Activated CD4-positive, alpha-beta memory T cell treated with anti-CD3 and anti-CD28 coated beads, Interleukin-2, amount 10 ng/mL, durations not matched to agents 7 days and 5 days (primary cell): ENCODE measurements around the gene RCSD1. TPM values are rescaled to one million over a fixed set of nuclear protein-coding genes. Genes with fewer than 3 reads are reported as not detected.
"Not testable (repeated sequence)": the region's sequence is repeated elsewhere in the genome, so short reads cannot be mapped to it uniquely, and the experiment has no call there.

ENCODE experiments used
- CTCF ChIA-PET: fragments of 350-600 bp; sonication (Branson Sonifier 250); formaldehyde crosslinking; loops from one replicate; lab custom pipeline; 2021; ENCODE audit warnings: antibody characterized with exemption, inconsistent platforms; lab: Charles Lee
- POLR2A ChIA-PET: fragments of 350-600 bp; sonication (Branson Sonifier 250); formaldehyde crosslinking; loops from one replicate; lab custom pipeline; 2021; ENCODE audit warnings: antibody characterized with exemption; lab: Charles Lee
- DNase-seq: peaks from one replicate; pipeline ENCODE4 v3.0.0-alpha.2; 2020
- H3K27ac Mint-ChIP-seq: one replicate; pipeline ENCODE4 v1.8.0; 2021; ENCODE audit warnings: mild to moderate bottlenecking, mixed read lengths
- H3K27me3 Mint-ChIP-seq: one replicate; pipeline ENCODE4 v1.8.0; 2021; ENCODE audit warnings: mixed read lengths
- H3K36me3 Mint-ChIP-seq: one replicate; pipeline ENCODE4 v1.8.0; 2021; ENCODE audit warnings: low read depth, mixed read lengths
- H3K4me1 Mint-ChIP-seq: one replicate; pipeline ENCODE4 v1.8.0; 2021; ENCODE audit warnings: mixed read lengths
- H3K4me3 Mint-ChIP-seq: one replicate; pipeline ENCODE4 v1.8.0; 2021; ENCODE audit warnings: mild to moderate bottlenecking, mixed read lengths
- H3K9me3 Mint-ChIP-seq: one replicate; pipeline ENCODE4 v1.8.0; 2021; ENCODE audit warnings: mixed read lengths
- total RNA-seq, 2 experiments: library from RNA; stranded (reverse); gene quantifications; one replicate each; pipeline ENCODE4 v1.2.3, GENCODE V29; 2021

Gene RCSD1
- total RNA-seq, 2 experiments from 2014 or later = 155 to 158 TPM

DNA sequence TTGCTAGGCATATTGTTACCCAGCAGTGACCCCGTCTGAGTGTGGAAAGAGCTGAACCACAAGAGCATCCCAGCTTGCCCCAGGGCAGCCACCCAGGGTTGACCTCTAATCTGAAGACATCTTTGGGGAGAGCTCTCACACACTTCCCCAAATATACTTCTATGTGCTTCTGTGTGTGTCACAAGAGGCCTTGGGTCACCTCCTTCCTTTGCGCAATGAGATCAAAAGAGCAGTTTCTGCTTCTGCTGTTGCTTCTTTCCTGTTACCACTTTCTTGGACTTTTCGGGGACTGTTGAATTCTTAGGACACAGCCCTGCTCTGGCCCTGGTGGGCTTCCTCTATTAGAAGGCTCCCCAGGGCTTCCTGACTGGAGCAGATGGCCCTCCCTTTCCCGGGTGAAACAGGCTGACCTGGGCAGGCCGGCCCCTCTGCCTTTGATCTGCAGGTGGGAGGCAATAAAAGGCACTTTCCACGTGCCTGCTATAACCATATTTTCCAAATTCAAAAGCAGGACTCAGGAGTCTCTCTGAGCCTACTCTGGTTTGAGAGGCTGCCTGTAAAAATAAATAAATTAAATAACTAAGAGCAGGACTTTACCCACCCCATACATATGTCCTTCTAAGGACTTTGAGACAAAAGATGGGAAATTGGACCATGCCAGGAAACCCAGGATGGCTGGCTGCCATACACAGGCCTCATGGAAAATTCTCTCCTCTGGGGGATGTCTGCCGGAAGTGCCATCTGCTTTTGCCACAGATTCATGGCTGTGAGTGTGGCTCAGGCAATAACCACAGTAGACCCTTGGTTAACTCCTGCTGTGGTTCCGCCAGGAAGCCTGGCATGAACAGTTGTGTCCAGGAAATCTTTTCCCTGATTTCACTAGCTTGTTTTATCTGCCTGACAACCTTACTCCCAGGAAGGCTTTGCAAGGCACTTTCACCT lies 28.3 kb upstream of the RCSD1 start:
- no peaks in the 10 kb centered on the region for H3K27me3 Mint-ChIP-seq
- no peak overlapping the region for H3K4me3 Mint-ChIP-seq
- ChIA-PET POLR2A (interaction anchor here (0.6 to 6.9 kb wide), 7 partner anchors 15 to 334 kb away, joined by 3 to 189 read pairs (median 18); partner anchors contain the start of genes DCAF6 and RCSD1), CTCF (interaction anchor here (0.9 to 7.3 kb wide), 16 partner anchors 14 to 203 kb away, joined by 3 to 166 read pairs (median 13); partner anchors contain the start of gene CREG1)
- peak; percentile 28 for DNase-seq
- H3K9me3 Mint-ChIP-seq = peaks cover 4% of the 10 kb centered on the region
- H3K4me1 Mint-ChIP-seq = peaks cover 42% of the 10 kb centered on the region
- peak overlapping the region; percentile 36 for H3K27ac Mint-ChIP-seq
- H3K36me3 Mint-ChIP-seq = peaks cover 5% of the 10 kb centered on the region

DNA sequence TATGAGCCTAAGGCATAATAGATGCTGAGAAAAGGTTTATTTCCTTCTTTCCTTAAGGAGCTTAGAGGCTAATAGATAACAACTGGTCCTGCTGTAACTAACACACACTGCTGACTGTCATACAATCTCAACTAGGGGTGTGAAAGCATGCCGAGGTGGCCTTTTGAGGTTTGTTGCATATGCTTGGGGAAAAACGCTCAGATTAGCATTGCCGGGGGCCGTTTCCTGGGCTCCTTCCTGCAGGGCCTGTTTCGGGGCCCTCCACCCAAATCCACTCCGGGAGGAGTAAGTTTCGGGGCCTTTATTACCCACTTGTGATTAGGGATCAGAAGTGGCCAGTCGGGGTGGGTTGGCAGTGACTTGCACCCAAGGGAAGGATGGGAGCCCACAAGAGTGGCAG lies 27.2 kb upstream of the RCSD1 start:
- DNase-seq = peak; percentile 26
- ChIA-PET POLR2A (interaction anchor here (1.0 to 6.9 kb wide), 3 partner anchors 30 to 119 kb away, joined by 3 to 189 read pairs (median 28); partner anchors contain the start of genes MPZL1 and RCSD1), CTCF (interaction anchor here (1.0 to 7.3 kb wide), 6 partner anchors 25 to 91 kb away, joined by 3 to 166 read pairs (median 31); no protein-coding TSS in a partner anchor)
- Mint-ChIP-seq H3K4me1 (peaks cover 42% of the 10 kb centered on the region), H3K27ac (peak overlapping the region; percentile 27), H3K4me3 (no peak overlapping the region), H3K27me3 (no peaks in the 10 kb centered on the region), H3K9me3 (peaks cover 13% of the 10 kb centered on the region), H3K36me3 (peaks cover 13% of the 10 kb centered on the region)

DNA sequence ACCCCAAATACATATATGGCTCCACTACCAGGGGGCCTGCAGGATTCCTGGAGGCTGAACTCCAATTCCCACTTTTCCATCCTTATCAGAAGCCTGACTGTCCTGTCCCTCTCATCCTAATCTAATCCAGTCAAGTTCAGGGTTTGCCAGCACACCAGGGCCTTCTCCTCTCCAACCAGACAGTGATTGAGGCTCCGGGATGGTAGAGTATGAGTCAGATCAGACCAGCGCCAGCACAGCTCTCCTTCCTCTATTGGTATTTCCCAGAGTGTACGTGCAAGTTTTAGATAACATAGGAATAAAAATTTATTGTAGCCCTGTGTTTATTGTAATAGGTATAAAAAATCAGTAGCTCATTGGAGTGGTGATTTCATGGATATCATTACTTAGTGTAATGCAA lies 24.5 kb upstream of the RCSD1 start:
- Mint-ChIP-seq H3K27ac (no peak overlapping the region), H3K27me3 (peaks cover 8% of the 10 kb centered on the region), H3K4me3 (no peak overlapping the region), H3K36me3 (peaks cover 26% of the 10 kb centered on the region), H3K4me1 (peaks cover 30% of the 10 kb centered on the region), H3K9me3 (peaks cover 21% of the 10 kb centered on the region)
- POLR2A ChIA-PET = interaction anchor here (6.9 kb wide), 1 partner anchor 27 kb away, joined by 189 read pairs; the partner anchor contains the start of gene RCSD1
- DNase-seq = no peak
- CTCF ChIA-PET = interaction anchor here (1.1 to 7.3 kb wide), 2 partner anchors 31 to 81 kb away, joined by 7 to 166 read pairs; no protein-coding TSS in a partner anchor

DNA sequence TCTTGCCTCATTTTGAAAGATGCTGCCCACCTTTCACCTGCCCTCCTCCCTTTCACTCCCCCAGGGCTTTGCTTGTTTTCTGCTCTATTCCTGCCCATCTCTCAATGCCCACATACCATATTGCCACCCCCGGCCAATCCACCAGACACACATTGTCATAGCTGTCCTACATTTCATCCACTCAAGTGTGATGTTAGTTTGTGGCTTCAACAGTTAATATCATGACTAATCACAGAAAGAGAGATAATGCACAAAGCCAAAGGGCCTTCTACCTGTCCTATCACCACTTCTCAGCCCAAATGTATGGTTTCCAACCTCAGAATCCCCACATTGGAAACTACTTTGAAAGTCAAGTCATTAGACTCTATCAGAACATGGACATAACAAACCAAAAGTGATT lies 18.0 kb upstream of the RCSD1 start:
- CTCF ChIA-PET = no interaction called here
- no peak for DNase-seq
- Mint-ChIP-seq H3K4me3 (no peak overlapping the region), H3K9me3 (peaks cover 29% of the 10 kb centered on the region), H3K27me3 (peaks cover 10% of the 10 kb centered on the region), H3K4me1 (peaks cover 19% of the 10 kb centered on the region), H3K27ac (no peak overlapping the region), H3K36me3 (peaks cover 44% of the 10 kb centered on the region)
- POLR2A ChIA-PET = interaction anchor here (1.2 kb wide), 1 partner anchor 17 kb away, joined by 3 read pairs; no protein-coding TSS in a partner anchor

DNA sequence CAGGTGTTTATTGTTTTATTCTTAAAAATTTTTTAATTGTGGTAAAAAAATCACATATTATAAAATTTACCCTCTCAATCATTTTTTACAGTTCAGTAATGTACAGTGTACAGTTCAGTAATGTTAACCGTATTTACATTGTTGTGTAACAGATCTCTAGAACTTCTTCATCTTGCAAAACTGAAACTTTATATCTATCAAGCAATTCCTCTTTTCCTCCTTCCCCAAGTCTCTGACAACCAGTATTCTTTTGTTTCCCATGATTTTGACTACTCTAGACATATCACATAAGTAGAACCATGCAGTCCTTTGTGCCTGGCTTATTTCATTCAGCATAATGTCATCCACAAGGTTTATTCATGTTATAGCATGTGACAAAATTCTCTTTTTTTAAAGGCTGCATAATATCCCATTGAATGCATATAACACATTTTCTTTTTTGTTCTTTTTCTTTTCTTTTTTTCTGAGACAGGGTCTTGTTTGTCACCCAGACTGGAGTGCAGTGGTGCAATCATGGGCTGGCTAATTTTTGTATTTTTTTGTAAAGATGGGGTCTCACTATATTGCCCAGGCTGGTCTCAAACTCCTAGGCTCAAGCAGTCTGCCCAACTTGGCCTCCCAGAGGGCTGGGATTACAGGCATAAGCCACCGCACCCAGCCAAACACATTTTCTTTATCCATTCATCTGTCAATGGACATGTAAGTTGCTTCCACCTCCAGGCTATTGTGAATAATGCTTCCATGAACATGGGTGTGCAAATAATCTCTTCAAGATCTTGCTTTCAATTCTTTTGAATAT lies 17.2 kb upstream of the RCSD1 start:
- Mint-ChIP-seq H3K4me1 (peaks cover 27% of the 10 kb centered on the region), H3K27me3 (peaks cover 10% of the 10 kb centered on the region), H3K4me3 (no peak overlapping the region), H3K27ac (no peak overlapping the region), H3K9me3 (peaks cover 23% of the 10 kb centered on the region), H3K36me3 (peaks cover 39% of the 10 kb centered on the region)
- POLR2A ChIA-PET = interaction anchor here (1.2 kb wide), 1 partner anchor 16 kb away, joined by 3 read pairs; no protein-coding TSS in a partner anchor
- DNase-seq = no peak
- CTCF ChIA-PET = no interaction called here

DNA sequence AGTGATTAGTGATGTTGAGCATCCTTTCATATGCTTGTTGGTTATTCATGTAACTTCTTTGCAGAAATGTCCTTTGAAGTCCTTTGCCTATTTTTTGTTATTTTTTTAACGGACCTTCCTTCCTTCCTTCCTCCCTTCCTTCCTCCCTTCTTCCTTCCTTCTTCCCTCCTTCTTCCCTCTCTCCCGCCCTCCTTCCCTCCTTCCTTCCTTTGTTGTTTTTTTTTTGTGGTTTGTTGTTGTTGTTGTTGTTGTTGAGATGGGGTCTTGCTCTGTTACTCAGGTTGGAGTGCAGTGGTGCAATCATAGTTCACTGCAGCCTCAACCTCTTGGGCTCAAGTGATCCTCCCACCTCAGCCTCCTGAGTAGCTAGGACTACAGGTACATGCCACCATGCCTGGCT lies 16.0 kb upstream of the RCSD1 start:
- H3K4me3 Mint-ChIP-seq, DNase-seq, H3K27ac Mint-ChIP-seq: not testable (repeated sequence)
- CTCF ChIA-PET = interaction anchor here (0.6 to 4.0 kb wide), 2 partner anchors 13 to 406 kb away, joined by 3 to 31 read pairs; no protein-coding TSS in a partner anchor
- peaks cover 39% of the 10 kb centered on the region for H3K4me1 Mint-ChIP-seq
- peaks cover 33% of the 10 kb centered on the region for H3K36me3 Mint-ChIP-seq
- peaks cover 22% of the 10 kb centered on the region for H3K9me3 Mint-ChIP-seq
- POLR2A ChIA-PET = interaction anchor here (1.4 kb wide), 1 partner anchor 36 kb away, joined by 4 read pairs; no protein-coding TSS in a partner anchor
- H3K27me3 Mint-ChIP-seq = peaks cover 10% of the 10 kb centered on the region

DNA sequence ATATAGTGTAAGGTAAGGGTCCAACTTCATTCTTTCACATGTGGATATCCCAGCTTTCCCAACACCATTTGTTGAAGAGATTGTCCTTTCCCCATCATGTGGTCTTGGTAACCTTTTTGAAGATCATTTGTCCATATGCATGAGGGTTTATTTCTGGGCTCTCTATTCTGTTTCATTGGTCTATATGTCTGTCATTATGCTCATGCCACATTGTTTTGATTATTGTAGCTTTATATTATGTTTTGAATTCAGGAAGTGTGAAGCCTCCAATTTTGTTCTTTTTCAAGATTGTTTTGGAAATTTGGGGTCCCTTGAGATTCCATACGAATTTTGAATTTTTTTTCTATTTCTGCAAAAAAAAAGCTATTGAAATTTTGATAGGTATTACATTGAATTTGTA lies 15.2 kb upstream of the RCSD1 start:
- peaks cover 26% of the 10 kb centered on the region for H3K36me3 Mint-ChIP-seq
- peaks cover 45% of the 10 kb centered on the region for H3K4me1 Mint-ChIP-seq
- POLR2A ChIA-PET = interaction anchor here (1.4 to 7.2 kb wide), 3 partner anchors 15 to 102 kb away, joined by 3 to 166 read pairs (median 4); partner anchors contain the start of gene RCSD1
- H3K9me3 Mint-ChIP-seq = peaks cover 16% of the 10 kb centered on the region
- DNase-seq = no peak
- H3K4me3 Mint-ChIP-seq = no peak overlapping the region
- CTCF ChIA-PET = interaction anchor here (4.0 kb wide), 1 partner anchor 14 kb away, joined by 31 read pairs; no protein-coding TSS in a partner anchor
- H3K27ac Mint-ChIP-seq = no peak overlapping the region
- peaks cover 3% of the 10 kb centered on the region for H3K27me3 Mint-ChIP-seq

DNA sequence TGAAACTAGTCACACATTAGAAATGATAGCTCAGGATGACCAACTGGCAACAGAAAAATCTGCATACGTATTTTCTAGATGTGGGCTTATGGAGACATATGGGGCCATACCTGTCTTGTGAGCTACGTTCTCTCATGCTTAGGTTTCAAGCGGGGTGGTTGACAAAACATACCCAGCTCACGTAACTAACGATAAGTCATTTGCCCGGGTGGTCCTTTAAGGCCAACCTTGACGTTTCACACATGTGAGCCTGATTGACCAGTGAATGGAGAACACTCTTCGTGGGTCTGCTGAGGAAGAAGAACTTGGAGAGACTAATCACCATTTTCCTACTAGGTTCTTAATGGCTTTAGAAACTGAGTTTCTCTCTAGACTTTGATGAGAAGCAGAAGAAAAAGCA lies 13.5 kb upstream of the RCSD1 start:
- CTCF ChIA-PET = interaction anchor here (1.1 to 4.0 kb wide), 6 partner anchors 11 to 71 kb away, joined by 3 to 31 read pairs (median 8); no protein-coding TSS in a partner anchor
- Mint-ChIP-seq H3K9me3 (peaks cover 15% of the 10 kb centered on the region), H3K4me1 (peaks cover 58% of the 10 kb centered on the region)

DNA sequence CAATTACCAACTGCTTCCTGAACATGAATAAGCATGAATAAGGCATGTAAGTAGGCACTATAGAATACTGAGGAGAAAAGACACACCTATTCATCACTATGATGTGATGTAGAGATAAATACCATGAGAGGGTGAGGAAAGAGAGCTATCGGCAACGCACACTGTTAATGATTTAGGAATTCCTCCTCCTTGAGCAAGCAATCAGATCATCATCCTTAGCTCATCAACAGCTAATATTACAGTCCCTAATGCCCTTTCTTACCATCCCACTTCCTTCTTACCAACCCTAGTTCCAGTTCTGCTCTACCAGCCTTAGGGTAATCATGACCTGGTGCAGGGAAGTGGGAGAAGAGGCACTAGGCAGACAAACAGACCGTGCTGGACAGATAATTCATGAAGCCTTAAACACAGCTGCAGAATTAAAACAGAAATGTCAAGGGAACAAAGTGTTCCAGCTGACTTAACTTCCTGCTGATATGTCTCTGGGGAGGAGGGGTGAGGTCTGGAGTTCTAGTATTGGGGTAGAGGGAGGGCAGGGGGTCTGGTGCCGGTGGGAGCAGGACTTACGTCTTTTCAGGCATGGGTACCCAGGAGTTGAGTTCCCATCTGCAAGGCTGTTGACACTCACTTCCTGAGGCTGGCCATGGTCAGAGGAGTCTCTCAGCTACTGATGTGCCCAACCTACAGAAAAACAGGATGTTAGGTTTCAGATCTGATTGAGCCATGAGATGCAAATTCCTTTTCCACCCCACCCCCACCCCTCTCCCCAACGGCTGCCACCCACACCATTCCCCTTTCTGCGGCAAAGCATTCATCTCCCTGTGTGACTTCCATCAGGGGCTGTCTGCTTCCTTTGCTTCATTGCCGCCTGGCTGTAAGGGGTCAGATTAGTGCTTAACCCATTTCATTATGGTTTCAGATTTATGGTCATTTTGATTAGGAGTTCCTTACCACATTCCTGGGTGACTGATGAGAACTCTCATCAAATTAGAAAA lies 12.6 kb upstream of the RCSD1 start:
- CTCF ChIA-PET = interaction anchor here (0.8 to 4.0 kb wide), 8 partner anchors 10 to 397 kb away, joined by 3 to 31 read pairs (median 6); partner anchors contain the start of genes MPZL1 and POU2F1
- peak; percentile 48 for DNase-seq
- peaks cover 20% of the 10 kb centered on the region for H3K36me3 Mint-ChIP-seq
- H3K9me3 Mint-ChIP-seq = peaks cover 15% of the 10 kb centered on the region
- POLR2A ChIA-PET = interaction anchor here (0.6 to 7.2 kb wide), 8 partner anchors 13 to 320 kb away, joined by 3 to 166 read pairs (median 6); partner anchors contain the start of genes MPC2 and RCSD1
- peaks cover 61% of the 10 kb centered on the region for H3K4me1 Mint-ChIP-seq
- peak overlapping the region; percentile 73 for H3K4me3 Mint-ChIP-seq
- peak overlapping the region; percentile 93 for H3K27ac Mint-ChIP-seq
- no peaks in the 10 kb centered on the region for H3K27me3 Mint-ChIP-seq

More for the DNA sequence above, 13.5 kb upstream of the RCSD1 start:
- peaks cover 2% of the 10 kb centered on the region for H3K27me3 Mint-ChIP-seq
- DNase-seq = no peak
- peak overlapping the region; percentile 73 for H3K4me3 Mint-ChIP-seq
- POLR2A ChIA-PET = interaction anchor here (0.9 to 7.2 kb wide), 7 partner anchors 13 to 100 kb away, joined by 3 to 166 read pairs (median 6); partner anchors contain the start of gene RCSD1
- H3K27ac Mint-ChIP-seq = peak overlapping the region; percentile 93
- H3K36me3 Mint-ChIP-seq = peaks cover 24% of the 10 kb centered on the region

DNA sequence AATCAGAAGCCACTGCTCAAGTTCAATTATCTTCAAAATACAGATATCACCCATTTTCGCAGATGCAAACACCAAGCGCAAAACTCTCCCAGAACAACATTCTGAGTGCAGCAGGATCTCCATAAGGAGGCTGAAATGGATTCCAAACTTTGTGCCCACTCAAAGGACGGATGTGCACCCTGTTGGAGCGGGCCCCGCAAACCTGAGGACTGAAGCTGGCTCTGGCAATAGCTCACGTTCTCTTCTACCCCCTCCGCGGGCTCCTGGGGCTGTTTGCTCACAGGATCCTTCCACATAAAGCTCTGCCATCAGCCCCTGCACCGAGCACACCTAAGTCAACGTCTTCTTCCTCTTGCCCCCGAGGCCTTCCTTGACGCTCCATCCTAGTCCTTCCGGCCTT lies 11.7 kb upstream of the RCSD1 start:
- ChIA-PET CTCF (no interaction called here), POLR2A (interaction anchor here (7.2 kb wide), 1 partner anchor 12 kb away, joined by 166 read pairs; the partner anchor contains the start of gene RCSD1)
- peak overlapping the region; percentile 38 for H3K4me3 Mint-ChIP-seq
- no peak for DNase-seq
- peaks cover 20% of the 10 kb centered on the region for H3K36me3 Mint-ChIP-seq
- peaks cover 66% of the 10 kb centered on the region for H3K4me1 Mint-ChIP-seq
- H3K27ac Mint-ChIP-seq = peak overlapping the region; percentile 93
- no peaks in the 10 kb centered on the region for H3K27me3 Mint-ChIP-seq
- peaks cover 15% of the 10 kb centered on the region for H3K9me3 Mint-ChIP-seq

DNA sequence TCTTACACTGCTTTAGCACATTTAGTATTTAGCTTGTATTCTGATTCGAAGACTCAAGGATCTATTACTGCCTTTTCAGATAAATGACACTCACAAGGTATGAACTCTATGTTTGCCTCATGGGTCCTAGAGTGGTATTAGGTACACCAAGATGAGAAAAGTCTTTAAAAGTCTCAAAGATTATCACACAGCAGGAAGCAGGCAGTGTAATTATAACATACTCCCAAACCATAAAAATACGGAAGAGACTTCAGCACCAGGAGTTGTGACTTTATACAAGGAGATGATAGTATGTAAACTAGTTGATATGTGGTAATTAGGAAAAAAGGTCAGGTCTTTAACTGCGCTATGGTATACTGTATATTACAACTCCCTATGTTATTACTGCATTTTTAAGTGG lies 11.2 kb upstream of the RCSD1 start:
- H3K4me1 Mint-ChIP-seq = peaks cover 67% of the 10 kb centered on the region
- no peaks in the 10 kb centered on the region for H3K27me3 Mint-ChIP-seq
- CTCF ChIA-PET = no interaction called here
- peaks cover 14% of the 10 kb centered on the region for H3K9me3 Mint-ChIP-seq
- no peak for DNase-seq
- H3K27ac Mint-ChIP-seq = peak overlapping the region; percentile 93
- H3K36me3 Mint-ChIP-seq = peaks cover 20% of the 10 kb centered on the region
- POLR2A ChIA-PET = interaction anchor here (7.2 kb wide), 1 partner anchor 11 kb away, joined by 166 read pairs; the partner anchor contains the start of gene RCSD1
- no peak overlapping the region for H3K4me3 Mint-ChIP-seq
